AG08395 (cell line): ENCODE measurements around the gene TDRD12.

Experiments used
- DNase-seq: peaks from one replicate; pipeline ENCODE4 v3.0.0; 2012; ENCODE audit warnings: mixed read lengths, low spot score

TDRD12 gene

GRCh38 chr19:32719611-32720059, at the start of gene TDRD12:
Gene TDRD12 (plus strand): TSS chr19:32719767. CDS start chr19:32720073, 306 bp downstream.
- no peak for DNase-seq

GRCh38 chr19:32671883-32672593, 47.5 kb upstream of the TDRD12 start:
- no peak for DNase-seq

- no peak for DNase-seq
Measured at GRCh38 chr19:32672841-32673240, 46.7 kb upstream of the TDRD12 start.

- DNase-seq: no peak
Measured at GRCh38 chr19:32673573-32673972, 46.0 kb upstream of the TDRD12 start.

- DNase-seq: peak; percentile 2
Measured at GRCh38 chr19:32674153-32674930, 45.2 kb upstream of the TDRD12 start.

- peak; percentile 99 for DNase-seq
Measured at GRCh38 chr19:32674931-32675719, 44.4 kb upstream of the TDRD12 start, which contains the start of gene ANKRD27. Gene ANKRD27 (minus strand): TSS chr19:32675180. CDS start chr19:32659015, 16,165 bp downstream.

- DNase-seq: peak; percentile 88
Measured at GRCh38 chr19:32675720-32676185, 43.8 kb upstream of the TDRD12 start, which contains the start of gene RGS9BP. Gene RGS9BP (plus strand): TSS chr19:32675848. CDS start chr19:32676264, 416 bp downstream.

- DNase-seq: no peak
Measured at GRCh38 chr19:32676186-32676894, 43.2 kb upstream of the TDRD12 start.

- DNase-seq: no peak
Measured at GRCh38 chr19:32676895-32677359, 42.6 kb upstream of the TDRD12 start.

GRCh38 chr19:32677657-32678056, 41.9 kb upstream of the TDRD12 start:
- DNase-seq: no peak

- DNase-seq: no peak
Measured at GRCh38 chr19:32680986-32681385, 38.6 kb upstream of the TDRD12 start.

GRCh38 chr19:32682317-32682716, 37.2 kb upstream of the TDRD12 start:
- DNase-seq: no peak

- no peak for DNase-seq
Measured at GRCh38 chr19:32686847-32687475, 32.6 kb upstream of the TDRD12 start.

- no peak for DNase-seq
Measured at GRCh38 chr19:32687681-32688080, 31.9 kb upstream of the TDRD12 start.

GRCh38 chr19:32688311-32688710, 31.3 kb upstream of the TDRD12 start:
- no peak for DNase-seq

GRCh38 chr19:32691291-32691951, 28.1 kb upstream of the TDRD12 start, which contains the start of gene NUDT19:
Gene NUDT19 (plus strand): TSS chr19:32691821. CDS start chr19:32691961, 140 bp downstream.
- DNase-seq: peak; percentile 91

- peak; percentile 52 for DNase-seq
Measured at GRCh38 chr19:32691952-32692726, 27.4 kb upstream of the TDRD12 start.

GRCh38 chr19:32692727-32693061, 26.9 kb upstream of the TDRD12 start:
- DNase-seq: no peak
